ENCODE results near the gene CEP112. TPM values are rescaled to one million over a fixed set of nuclear protein-coding genes. Genes with fewer than 3 reads are reported as not detected.

The CEP112 gene
- total RNA-seq, 1 experiment from 2014 or later: 6.1 TPM

DNA sequence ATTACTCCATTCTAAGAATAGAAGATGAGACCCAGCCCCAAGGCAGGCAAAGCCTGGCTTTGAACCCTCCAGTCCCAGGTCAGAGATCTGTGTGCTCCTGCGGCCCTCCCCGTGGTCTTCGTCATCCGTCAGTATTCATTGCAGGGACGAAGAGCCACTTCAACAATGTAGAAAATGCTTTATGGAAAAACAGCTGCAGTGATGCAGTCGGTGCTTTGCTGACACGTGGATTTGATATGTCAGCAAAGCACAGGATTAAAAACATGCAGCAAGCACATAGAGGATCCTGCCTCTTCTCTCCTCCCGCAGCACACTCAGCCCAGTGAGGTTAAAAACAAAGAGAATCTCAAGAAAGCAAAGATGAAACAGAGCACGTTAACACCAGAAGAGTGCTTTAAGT is 513.4 kb downstream of the CEP112 start (continued):
- TF ChIP-seq, protein P1, sequence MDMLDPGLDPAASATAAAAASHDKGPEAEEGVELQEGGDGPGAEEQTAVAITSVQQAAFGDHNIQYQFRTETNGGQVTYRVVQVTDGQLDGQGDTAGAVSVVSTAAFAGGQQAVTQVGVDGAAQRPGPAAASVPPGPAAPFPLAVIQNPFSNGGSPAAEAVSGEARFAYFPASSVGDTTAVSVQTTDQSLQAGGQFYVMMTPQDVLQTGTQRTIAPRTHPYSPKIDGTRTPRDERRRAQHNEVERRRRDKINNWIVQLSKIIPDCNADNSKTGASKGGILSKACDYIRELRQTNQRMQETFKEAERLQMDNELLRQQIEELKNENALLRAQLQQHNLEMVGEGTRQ (CRISPR knock-in tag; IDR thresholded peaks at IDR 0.05): no peak
- TF ChIP-seq, protein P2, sequence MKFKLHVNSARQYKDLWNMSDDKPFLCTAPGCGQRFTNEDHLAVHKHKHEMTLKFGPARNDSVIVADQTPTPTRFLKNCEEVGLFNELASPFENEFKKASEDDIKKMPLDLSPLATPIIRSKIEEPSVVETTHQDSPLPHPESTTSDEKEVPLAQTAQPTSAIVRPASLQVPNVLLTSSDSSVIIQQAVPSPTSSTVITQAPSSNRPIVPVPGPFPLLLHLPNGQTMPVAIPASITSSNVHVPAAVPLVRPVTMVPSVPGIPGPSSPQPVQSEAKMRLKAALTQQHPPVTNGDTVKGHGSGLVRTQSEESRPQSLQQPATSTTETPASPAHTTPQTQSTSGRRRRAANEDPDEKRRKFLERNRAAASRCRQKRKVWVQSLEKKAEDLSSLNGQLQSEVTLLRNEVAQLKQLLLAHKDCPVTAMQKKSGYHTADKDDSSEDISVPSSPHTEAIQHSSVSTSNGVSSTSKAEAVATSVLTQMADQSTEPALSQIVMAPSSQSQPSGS (CRISPR knock-in tag; IDR thresholded peaks at IDR 0.05; ENCODE audit: borderline replicate concordance, low read depth): no peak
- TF ChIP-seq ESRRA (CRISPR knock-in tag; IDR thresholded peaks at IDR 0.05; ENCODE audit: borderline replicate concordance) (no peak), USF1 (CRISPR knock-in tag; IDR thresholded peaks at IDR 0.05) (no peak)
- TF ChIP-seq, protein P3, sequence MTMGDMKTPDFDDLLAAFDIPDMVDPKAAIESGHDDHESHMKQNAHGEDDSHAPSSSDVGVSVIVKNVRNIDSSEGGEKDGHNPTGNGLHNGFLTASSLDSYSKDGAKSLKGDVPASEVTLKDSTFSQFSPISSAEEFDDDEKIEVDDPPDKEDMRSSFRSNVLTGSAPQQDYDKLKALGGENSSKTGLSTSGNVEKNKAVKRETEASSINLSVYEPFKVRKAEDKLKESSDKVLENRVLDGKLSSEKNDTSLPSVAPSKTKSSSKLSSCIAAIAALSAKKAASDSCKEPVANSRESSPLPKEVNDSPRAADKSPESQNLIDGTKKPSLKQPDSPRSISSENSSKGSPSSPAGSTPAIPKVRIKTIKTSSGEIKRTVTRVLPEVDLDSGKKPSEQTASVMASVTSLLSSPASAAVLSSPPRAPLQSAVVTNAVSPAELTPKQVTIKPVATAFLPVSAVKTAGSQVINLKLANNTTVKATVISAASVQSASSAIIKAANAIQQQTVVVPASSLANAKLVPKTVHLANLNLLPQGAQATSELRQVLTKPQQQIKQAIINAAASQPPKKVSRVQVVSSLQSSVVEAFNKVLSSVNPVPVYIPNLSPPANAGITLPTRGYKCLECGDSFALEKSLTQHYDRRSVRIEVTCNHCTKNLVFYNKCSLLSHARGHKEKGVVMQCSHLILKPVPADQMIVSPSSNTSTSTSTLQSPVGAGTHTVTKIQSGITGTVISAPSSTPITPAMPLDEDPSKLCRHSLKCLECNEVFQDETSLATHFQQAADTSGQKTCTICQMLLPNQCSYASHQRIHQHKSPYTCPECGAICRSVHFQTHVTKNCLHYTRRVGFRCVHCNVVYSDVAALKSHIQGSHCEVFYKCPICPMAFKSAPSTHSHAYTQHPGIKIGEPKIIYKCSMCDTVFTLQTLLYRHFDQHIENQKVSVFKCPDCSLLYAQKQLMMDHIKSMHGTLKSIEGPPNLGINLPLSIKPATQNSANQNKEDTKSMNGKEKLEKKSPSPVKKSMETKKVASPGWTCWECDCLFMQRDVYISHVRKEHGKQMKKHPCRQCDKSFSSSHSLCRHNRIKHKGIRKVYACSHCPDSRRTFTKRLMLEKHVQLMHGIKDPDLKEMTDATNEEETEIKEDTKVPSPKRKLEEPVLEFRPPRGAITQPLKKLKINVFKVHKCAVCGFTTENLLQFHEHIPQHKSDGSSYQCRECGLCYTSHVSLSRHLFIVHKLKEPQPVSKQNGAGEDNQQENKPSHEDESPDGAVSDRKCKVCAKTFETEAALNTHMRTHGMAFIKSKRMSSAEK (CRISPR knock-in tag; IDR thresholded peaks at IDR 0.05; ENCODE audit: borderline replicate concordance): no peak

DNA sequence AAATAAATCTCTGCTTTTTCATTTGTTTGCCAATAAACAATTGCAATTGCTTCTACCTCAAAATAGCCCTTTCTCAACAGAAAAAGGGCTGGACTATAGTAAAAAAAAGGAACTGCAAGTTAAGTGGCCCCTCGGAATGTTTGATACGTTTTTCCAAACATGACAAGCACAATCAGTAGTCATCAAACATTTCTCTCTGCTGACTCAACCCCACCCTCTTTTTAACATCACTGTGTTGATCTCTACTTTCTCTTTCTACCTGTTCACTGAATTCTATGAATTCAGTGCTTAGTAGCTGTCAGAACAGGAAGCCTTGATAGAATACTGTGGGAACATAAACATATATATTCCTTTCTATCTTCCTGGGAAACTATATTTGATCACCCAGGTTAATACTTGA is 514.0 kb downstream of the CEP112 start:
- ATAC-seq: no peak
- no peak for TF ChIP-seq FOXK1 (CRISPR knock-in tag; IDR thresholded peaks at IDR 0.05)
- no peak for TF ChIP-seq ELF4 (CRISPR knock-in tag; IDR thresholded peaks at IDR 0.05; ENCODE audit: low read depth)
- TF ChIP-seq ESRRA (CRISPR knock-in tag; IDR thresholded peaks at IDR 0.05; ENCODE audit: borderline replicate concordance): no peak
- no peak for TF ChIP-seq ZBTB43 (CRISPR knock-in tag; IDR thresholded peaks at IDR 0.05)
- TF ChIP-seq TP53 (CRISPR knock-in tag; IDR thresholded peaks at IDR 0.05): no peak
- TF ChIP-seq ZNF416 (CRISPR knock-in tag; IDR thresholded peaks at IDR 0.05): no peak
- TF ChIP-seq ZNF317 (CRISPR knock-in tag; IDR thresholded peaks at IDR 0.05; ENCODE audit: borderline replicate concordance, low read depth): no peak
- no peak for TF ChIP-seq ETV6 (CRISPR knock-in tag; IDR thresholded peaks at IDR 0.05)
- TF ChIP-seq TEAD1 (CRISPR knock-in tag; IDR thresholded peaks at IDR 0.05): no peak
- no peak for TF ChIP-seq FOXP4 (CRISPR knock-in tag; IDR thresholded peaks at IDR 0.05)
- no peak for TF ChIP-seq CBFB (CRISPR knock-in tag; IDR thresholded peaks at IDR 0.05; ENCODE audit: low read depth)
- no peak for TF ChIP-seq TCF7 (CRISPR knock-in tag; IDR thresholded peaks at IDR 0.05; ENCODE audit: low read depth)
- no peak for TF ChIP-seq NR3C1 (CRISPR knock-in tag; conservative IDR thresholded peaks at IDR 0.05; ENCODE audit: low read depth)
- TF ChIP-seq SMAD4 (CRISPR knock-in tag; IDR thresholded peaks at IDR 0.05): no peak
- no peak for TF ChIP-seq MYBL2 (CRISPR knock-in tag; IDR thresholded peaks at IDR 0.05)
- no peak for TF ChIP-seq ZNF281 (CRISPR knock-in tag; IDR thresholded peaks at IDR 0.05)

More for the DNA sequence above, 514.0 kb downstream of the CEP112 start:
- no peaks in the 10 kb centered on the region for H3K4me1 Mint-ChIP-seq
- CTCF ChIA-PET: no interaction called here
- H3K27me3 Mint-ChIP-seq (ENCODE audit: low read depth): peaks cover 10% of the 10 kb centered on the region
- POLR2A ChIA-PET: no interaction called here
- no peak overlapping the region for H3K27ac Mint-ChIP-seq
- no peaks in the 10 kb centered on the region for H3K36me3 Mint-ChIP-seq
- H3K9me3 Mint-ChIP-seq: peaks cover 8% of the 10 kb centered on the region; the same call in 1 of the 2 replicates
- no peak for DNase-seq (ENCODE audit: low spot score)
- H3K4me3 Mint-ChIP-seq: no peak overlapping the region

All from WTC11 (cell line).